HL-60 (cell line): ENCODE measurements around the gene PSMD1.

Experiments
- CTCF ChIP-seq: IDR thresholded peaks from one replicate; pipeline ENCODE4 v1.5.1; 2011; ENCODE audit warnings: low read length, control low read depth, inconsistent platforms; ENCODE audit not compliant: insufficient read depth
- GABPA ChIP-seq: IDR thresholded peaks from 2 replicates; pipeline ENCODE4 v1.6.1; 2012; ENCODE audit warnings: low read depth
- POLR2AphosphoS5 ChIP-seq: IDR thresholded peaks from 2 replicates; pipeline ENCODE4 v1.6.1; 2012; ENCODE audit warnings: low read depth
- REST ChIP-seq: IDR thresholded peaks from 2 replicates; pipeline ENCODE4 v1.6.1; 2012; ENCODE audit warnings: low read depth; ENCODE audit not compliant: insufficient replicate concordance
- SPI1 ChIP-seq: IDR thresholded peaks from 2 replicates; pipeline ENCODE4 v1.6.1; 2012; ENCODE audit warnings: low read depth, mild to moderate bottlenecking, borderline replicate concordance

GRCh38 chr2:231010201-231010730 is 46.4 kb upstream of the PSMD1 start:
- TF ChIP-seq CTCF: no peak
- no peak for TF ChIP-seq POLR2AphosphoS5
- no peak for TF ChIP-seq REST
- TF ChIP-seq GABPA: no peak
- TF ChIP-seq SPI1: no peak
